OCI-LY3 (cell line): ENCODE data around the gene JAKMIP1.

ENCODE experiments used
- EZH2phosphoT487 ChIP-seq: fragments of 200-600 bp; shearing (Covaris generic); IDR thresholded peaks from 2 replicates; pipeline ENCODE4 v1.6.1; 2018; ENCODE audit warnings: antibody characterized with exemption, mixed run types, low read depth
- TF ChIP-seq, protein P1 (sequence below): fragments of 200-600, 300-600 bp; sonication (generic); IDR thresholded peaks from 2 replicates; pipeline ENCODE4 v1.5.1; 2014; ENCODE audit warnings: antibody characterized with exemption, low read length, low read depth

DNA sequence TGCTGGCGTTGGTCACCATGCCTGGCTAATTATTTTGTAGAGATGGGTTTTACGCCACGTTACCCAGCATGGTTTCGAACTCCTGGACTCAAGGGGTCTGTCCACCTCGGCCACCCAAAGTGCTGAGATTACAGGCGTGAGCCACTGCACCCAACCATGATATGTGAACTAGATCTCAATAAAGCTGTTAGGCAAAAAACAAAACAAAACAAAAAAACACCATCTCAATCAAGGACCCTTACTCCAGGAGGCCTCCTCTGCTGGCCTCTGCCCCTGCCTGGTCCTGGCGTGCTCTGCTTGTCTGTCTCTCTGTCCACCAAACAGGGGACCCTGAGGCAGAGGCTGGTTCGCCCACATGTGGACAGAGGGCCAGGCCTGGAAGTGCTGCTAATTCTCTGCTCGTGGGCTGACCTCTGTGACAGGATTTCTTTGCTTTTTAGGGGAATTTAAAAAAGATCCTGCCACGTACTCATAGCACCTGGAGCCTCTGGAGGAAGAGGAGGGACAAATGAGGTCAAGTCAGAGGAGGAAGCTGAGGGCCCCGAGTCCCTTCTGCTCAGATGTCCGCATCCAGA, 36.6 kb upstream of the JAKMIP1 start:
- TF ChIP-seq, protein P1, sequence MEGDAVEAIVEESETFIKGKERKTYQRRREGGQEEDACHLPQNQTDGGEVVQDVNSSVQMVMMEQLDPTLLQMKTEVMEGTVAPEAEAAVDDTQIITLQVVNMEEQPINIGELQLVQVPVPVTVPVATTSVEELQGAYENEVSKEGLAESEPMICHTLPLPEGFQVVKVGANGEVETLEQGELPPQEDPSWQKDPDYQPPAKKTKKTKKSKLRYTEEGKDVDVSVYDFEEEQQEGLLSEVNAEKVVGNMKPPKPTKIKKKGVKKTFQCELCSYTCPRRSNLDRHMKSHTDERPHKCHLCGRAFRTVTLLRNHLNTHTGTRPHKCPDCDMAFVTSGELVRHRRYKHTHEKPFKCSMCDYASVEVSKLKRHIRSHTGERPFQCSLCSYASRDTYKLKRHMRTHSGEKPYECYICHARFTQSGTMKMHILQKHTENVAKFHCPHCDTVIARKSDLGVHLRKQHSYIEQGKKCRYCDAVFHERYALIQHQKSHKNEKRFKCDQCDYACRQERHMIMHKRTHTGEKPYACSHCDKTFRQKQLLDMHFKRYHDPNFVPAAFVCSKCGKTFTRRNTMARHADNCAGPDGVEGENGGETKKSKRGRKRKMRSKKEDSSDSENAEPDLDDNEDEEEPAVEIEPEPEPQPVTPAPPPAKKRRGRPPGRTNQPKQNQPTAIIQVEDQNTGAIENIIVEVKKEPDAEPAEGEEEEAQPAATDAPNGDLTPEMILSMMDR = no peak
- no peak for TF ChIP-seq EZH2phosphoT487
